Pancreas (tissue), 10 donors: ENCODE results near the gene BRIP1. TPM values are rescaled to one million over a fixed set of nuclear protein-coding genes. Genes with fewer than 3 reads are reported as not detected.

Experiments
- ATAC-seq, 4 donors: fragments of 200-7000 bp; cut with Tn5 transposase; one replicate each; pipeline versions ENCODE4 v1.8.0 to v1.9.1; 2020; ENCODE audit warnings: mild to moderate bottlenecking in 4 of 4, moderate library complexity in 4 of 4
- DNase-seq, 6 donors: peaks; one replicate each; pipeline ENCODE4 v3.0.0-alpha.2; 2020
- FAIRE-seq: peaks from 2 replicates; lab custom pipeline; 2012; peaks lifted over from hg19 to GRCh38; lab: Jason Lieb, UNC
- H3K27ac ChIP-seq, 4 donors: fragments of 200-600 bp; sonication (generic); 1 replicate in 3 of 4; 2 replicates in 1 of 4; pipeline versions ENCODE4 v1.5.0 to v1.8.0; 2020
- H3K27me3 ChIP-seq, 4 donors: fragments of 200-600 bp; one replicate each; pipeline ENCODE4 v1.8.0; 2021
- H3K36me3 ChIP-seq, 3 donors: fragments of 200-600 bp; sonication (generic) in 1 of 3; one replicate each; pipeline versions ENCODE4 v1.5.0 to v1.8.0; 2020 to 2021
- H3K4me1 ChIP-seq, 3 donors: fragments of 200-600 bp; one replicate each; pipeline ENCODE4 v1.8.0; 2021
- H3K4me3 ChIP-seq, 4 donors: fragments of 200-600 bp; sonication (generic) in 2 of 4; one replicate each; pipeline versions ENCODE4 v1.5.0 to v1.8.0; 2020 to 2021
- H3K9me3 ChIP-seq, 4 donors: fragments of 200-600 bp; one replicate each; pipeline ENCODE4 v1.8.0; 2021
- CTCF ChIP-seq, 4 donors: fragments of 200-600 bp; sonication (generic) in 3 of 4; IDR thresholded peaks; one replicate each; pipeline versions ENCODE4 v1.5.0 to v1.8.0; 2021; ENCODE audit warnings: antibody characterized with exemption in 4 of 4
- WGBS, 2 donors: extraction: QIAGEN DNeasy Blood & Tissue Kit; methylation state at CpG; one replicate each; pipeline ENCODE4 v1.1.7; 2013; 5-methylcytosine and 5-hydroxymethylcytosine counted together
- intact Hi-C, 3 donors: fragments of 100-400 bp; cut with DNase I; formaldehyde crosslinking; loops; one replicate each; pipeline versions ENCODE4 v1.11.1 to v1.14.2; 2022
- polyA plus RNA-seq, 2 donors: library from polyadenylated mRNA; stranded (reverse); fragments of 200-250 nt; gene quantifications; one replicate each; pipeline ENCODE4 v1.2.3, GENCODE V29; 2013
- total RNA-seq, 6 donors: library from RNA; stranded (reverse); fragmentation: NEBNext Ultra II Directional in 4 of 6; extraction: Animal tissue kit (Norgen Biotek cat#: 25700) in 4 of 6; gene quantifications; one replicate each; pipeline versions ENCODE4 v1.2.1 to v1.2.4, GENCODE V29; 2021 to 2023
- donor health status: healthy with polysubstance abuse.
- donor health status: DM: no; HTN: no; CAD: no; lungs with moderate emphysema.
- donor health status: DM: no; HTN: no; CAD: no.
- donor health status: control.
- donor health status: control.
- donor health status: Bipolar disorder and iron deficiency.
- donor health status: DM: yes; HTN: yes; CAD: no.
- donor health status: DM: no; HTN: no; CAD: no.
- donor health status: DM: no; HTN: no; CAD: no.
- donor health status: DM: yes; HTN: yes; CAD: no.

Gene BRIP1
- total and polyA plus RNA-seq, 8 donors: 0.09 to 0.59 (median 0.29) TPM

GRCh38 chr17:61749823-61750404 lies 113.4 kb downstream of the BRIP1 start:
- Histone ChIP-seq H3K27ac (no peak overlapping the region), H3K4me3 (no peak overlapping the region), H3K9me3 (no peaks in the 10 kb centered on the region), H3K27me3 (no peaks in the 10 kb centered on the region), H3K36me3 (no peaks in the 10 kb centered on the region), H3K4me1 (no peaks in the 10 kb centered on the region)
- WGBS, 2 donors: 98% methylated on average over 3 of the region's 3 CpGs
- no peak for FAIRE-seq
- no peak for ATAC-seq
- intact Hi-C loops: no loop called here
- TF ChIP-seq CTCF (IDR thresholded peaks at IDR 0.05): no peak
- no peak for DNase-seq

- Histone ChIP-seq H3K9me3 (no peaks in the 10 kb centered on the region), H3K27me3 (no peaks in the 10 kb centered on the region), H3K27ac (no peak overlapping the region), H3K4me3 (no peak overlapping the region), H3K4me1 (no peaks in the 10 kb centered on the region), H3K36me3 (no peaks in the 10 kb centered on the region)
- 94 to 95% methylated on average over 3 of the region's 3 CpGs for WGBS, 2 donors
- ATAC-seq (no peak), FAIRE-seq (no peak), DNase-seq (no peak)
- no peak for TF ChIP-seq CTCF (IDR thresholded peaks at IDR 0.05)
- intact Hi-C loops: no loop called here
These were observed 116.9 kb downstream of the BRIP1 start for GRCh38 chr17:61746248-61746985.

- intact Hi-C loops: no loop called here
- TF ChIP-seq CTCF (IDR thresholded peaks at IDR 0.05): no peak
- DNase-seq: no peak
- no peak for FAIRE-seq
- Histone ChIP-seq H3K27ac (no peak overlapping the region), H3K9me3 (no peaks in the 10 kb centered on the region), H3K4me1 (no peaks in the 10 kb centered on the region), H3K4me3 (no peak overlapping the region), H3K36me3 (no peaks in the 10 kb centered on the region), H3K27me3 (no peaks in the 10 kb centered on the region)
- no peak for ATAC-seq
These were observed 118.5 kb downstream of the BRIP1 start for GRCh38 chr17:61744804-61745203.

- no peak overlapping the region for H3K4me3 ChIP-seq
- TF ChIP-seq CTCF (IDR thresholded peaks at IDR 0.05): no peak
- H3K9me3 ChIP-seq: no peaks in the 10 kb centered on the region
- DNase-seq (no peak), ATAC-seq (no peak), FAIRE-seq (no peak)
- H3K36me3 ChIP-seq: no peaks in the 10 kb centered on the region
- intact Hi-C loops: no loop called here
- no peak overlapping the region for H3K27ac ChIP-seq
- no peaks in the 10 kb centered on the region for H3K4me1 ChIP-seq
- H3K27me3 ChIP-seq: no peaks in the 10 kb centered on the region
- WGBS, 2 donors: 88 to 92% methylated on average over 3 of the region's 3 CpGs
These were observed 119.1 kb downstream of the BRIP1 start for GRCh38 chr17:61744252-61744651.

- H3K4me1 ChIP-seq: no peaks in the 10 kb centered on the region
- H3K4me3 ChIP-seq: no peak overlapping the region
- intact Hi-C loops: no loop called here
- H3K9me3 ChIP-seq: no peaks in the 10 kb centered on the region
- FAIRE-seq: no peak
- WGBS, 2 donors: 97 to 99% methylated on average over 6 of the region's 6 CpGs
- ATAC-seq: no peak
- H3K27me3 ChIP-seq: no peaks in the 10 kb centered on the region
- no peak overlapping the region for H3K27ac ChIP-seq
- H3K36me3 ChIP-seq: no peaks in the 10 kb centered on the region
- TF ChIP-seq CTCF (IDR thresholded peaks at IDR 0.05): no peak
- no peak for DNase-seq
These were observed 119.6 kb downstream of the BRIP1 start for GRCh38 chr17:61743766-61744165.
